ENCODE measurements around the gene DOCK3. TPM values are rescaled to one million over a fixed set of nuclear protein-coding genes. Genes with fewer than 3 reads are reported as not detected.

Gene DOCK3
- total RNA-seq, 2 donors from 2014 or later: 7.7 to 8.5 TPM

DNA sequence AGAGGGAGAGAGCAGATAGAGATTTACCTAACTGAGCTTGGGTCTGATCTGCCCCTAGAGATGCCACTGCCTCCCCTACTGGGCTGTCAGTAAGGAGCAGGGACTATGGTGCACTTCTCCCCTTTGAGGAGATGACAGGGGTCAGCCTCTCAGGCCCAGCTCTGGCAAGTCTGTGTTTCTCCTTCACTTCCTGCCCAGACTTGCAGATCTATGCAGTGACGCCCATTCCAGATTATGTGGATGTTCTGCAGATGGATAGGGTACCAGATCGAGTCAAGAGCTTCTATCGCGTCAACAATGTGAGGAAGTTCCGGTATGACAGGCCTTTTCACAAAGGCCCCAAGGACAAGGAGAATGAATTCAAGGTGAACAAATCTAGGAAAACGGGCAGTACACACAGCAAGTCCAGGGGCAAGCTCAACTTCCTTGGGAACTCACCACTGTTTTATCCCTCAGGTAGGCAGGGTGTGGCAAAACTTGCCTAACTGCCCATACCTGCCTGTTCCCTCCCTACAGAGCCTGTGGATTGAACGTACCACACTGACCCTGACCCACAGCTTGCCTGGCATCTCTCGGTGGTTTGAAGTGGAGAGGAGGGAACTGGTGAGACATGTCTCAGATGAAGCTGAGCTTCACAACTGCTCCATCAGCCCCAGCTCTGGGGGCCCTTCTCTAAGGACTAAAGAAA is 681.3 kb downstream of the DOCK3 start:
- Histone ChIP-seq H3K36me3 (ENCODE audit: control insufficient read depth, insufficient read depth, low read length) (peaks cover 10% of the 10 kb centered on the region), H3K9ac (ENCODE audit: extremely low read depth, low read length, poor library complexity, severe bottlenecking) (no peak overlapping the region), H3K4me1 (ENCODE audit: control insufficient read depth, insufficient read depth, low read length) (peaks cover 13% of the 10 kb centered on the region), H3K27me3 (ENCODE audit: control insufficient read depth, insufficient read depth, low read length, poor library complexity, severe bottlenecking) (no peaks in the 10 kb centered on the region), H3K4me3 (ENCODE audit: low read length) (no peak overlapping the region), H3K9me3 (ENCODE audit: control insufficient read depth, low read length) (no peaks in the 10 kb centered on the region), H3K27ac (ENCODE audit: low read depth, low read length) (no peak overlapping the region)
- DNase-seq: no peak
- Mint-ChIP-seq H3K27ac (no peak overlapping the region), H3K36me3 (ENCODE audit: low read depth) (peaks cover 6% of the 10 kb centered on the region), H3K27me3 (ENCODE audit: insufficient read depth) (peaks cover 15% of the 10 kb centered on the region), H3K4me3 (no peak overlapping the region), H3K9me3 (no peaks in the 10 kb centered on the region), H3K4me1 (peaks cover 26% of the 10 kb centered on the region)
- 71 to 81% methylated on average over 4 to 8 of the region's 8 CpGs for WGBS, 2 experiments (ENCODE audit: insufficient coverage in 1 of 2, insufficient read length in 1 of 2)
- TF ChIP-seq, protein P1, sequence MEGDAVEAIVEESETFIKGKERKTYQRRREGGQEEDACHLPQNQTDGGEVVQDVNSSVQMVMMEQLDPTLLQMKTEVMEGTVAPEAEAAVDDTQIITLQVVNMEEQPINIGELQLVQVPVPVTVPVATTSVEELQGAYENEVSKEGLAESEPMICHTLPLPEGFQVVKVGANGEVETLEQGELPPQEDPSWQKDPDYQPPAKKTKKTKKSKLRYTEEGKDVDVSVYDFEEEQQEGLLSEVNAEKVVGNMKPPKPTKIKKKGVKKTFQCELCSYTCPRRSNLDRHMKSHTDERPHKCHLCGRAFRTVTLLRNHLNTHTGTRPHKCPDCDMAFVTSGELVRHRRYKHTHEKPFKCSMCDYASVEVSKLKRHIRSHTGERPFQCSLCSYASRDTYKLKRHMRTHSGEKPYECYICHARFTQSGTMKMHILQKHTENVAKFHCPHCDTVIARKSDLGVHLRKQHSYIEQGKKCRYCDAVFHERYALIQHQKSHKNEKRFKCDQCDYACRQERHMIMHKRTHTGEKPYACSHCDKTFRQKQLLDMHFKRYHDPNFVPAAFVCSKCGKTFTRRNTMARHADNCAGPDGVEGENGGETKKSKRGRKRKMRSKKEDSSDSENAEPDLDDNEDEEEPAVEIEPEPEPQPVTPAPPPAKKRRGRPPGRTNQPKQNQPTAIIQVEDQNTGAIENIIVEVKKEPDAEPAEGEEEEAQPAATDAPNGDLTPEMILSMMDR (conservative IDR thresholded peaks at IDR 0.05): no peak

DNA sequence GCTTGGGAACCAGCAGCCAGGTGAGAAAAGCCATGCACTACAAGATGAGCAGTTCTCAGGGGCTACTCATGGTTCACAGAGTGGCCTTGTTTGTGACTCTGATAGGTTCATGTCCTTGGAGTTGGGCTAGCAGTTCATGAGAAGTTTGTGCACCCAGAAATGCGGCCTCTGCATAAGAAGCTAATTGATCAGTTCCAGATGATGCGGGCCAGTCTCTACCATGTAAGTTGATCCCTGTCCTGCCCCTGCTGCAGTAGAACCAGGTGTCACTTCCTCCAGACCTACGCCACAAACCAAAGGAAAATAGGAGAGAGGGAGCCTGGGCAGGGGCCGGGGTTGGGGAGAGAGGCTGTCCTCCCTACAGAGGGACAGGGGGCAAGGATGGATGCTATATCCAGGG is 683.1 kb downstream of the DOCK3 start:
- peaks cover 5% of the 10 kb centered on the region for H3K36me3 Mint-ChIP-seq (ENCODE audit: low read depth)
- H3K27me3 Mint-ChIP-seq (ENCODE audit: insufficient read depth): peaks cover 15% of the 10 kb centered on the region
- Histone ChIP-seq H3K9ac (ENCODE audit: extremely low read depth, low read length, poor library complexity, severe bottlenecking) (no peak overlapping the region), H3K4me3 (ENCODE audit: low read length) (no peak overlapping the region), H3K27ac (ENCODE audit: low read depth, low read length) (no peak overlapping the region), H3K27me3 (ENCODE audit: control insufficient read depth, insufficient read depth, low read length, poor library complexity, severe bottlenecking) (no peaks in the 10 kb centered on the region), H3K9me3 (ENCODE audit: control insufficient read depth, low read length) (no peaks in the 10 kb centered on the region), H3K4me1 (ENCODE audit: control insufficient read depth, insufficient read depth, low read length) (peaks cover 13% of the 10 kb centered on the region), H3K36me3 (ENCODE audit: control insufficient read depth, insufficient read depth, low read length) (peaks cover 8% of the 10 kb centered on the region)
- H3K4me1 Mint-ChIP-seq: peaks cover 26% of the 10 kb centered on the region
- TF ChIP-seq, protein P1 (conservative IDR thresholded peaks at IDR 0.05): no peak
- no peak overlapping the region for H3K4me3 Mint-ChIP-seq
- no peak for DNase-seq
- H3K27ac Mint-ChIP-seq: no peak overlapping the region
- 60 to 85% methylated on average over 1 to 4 of the region's 4 CpGs for WGBS, 2 experiments (ENCODE audit: insufficient coverage in 1 of 2, insufficient read length in 1 of 2)
- no peaks in the 10 kb centered on the region for H3K9me3 Mint-ChIP-seq

DNA sequence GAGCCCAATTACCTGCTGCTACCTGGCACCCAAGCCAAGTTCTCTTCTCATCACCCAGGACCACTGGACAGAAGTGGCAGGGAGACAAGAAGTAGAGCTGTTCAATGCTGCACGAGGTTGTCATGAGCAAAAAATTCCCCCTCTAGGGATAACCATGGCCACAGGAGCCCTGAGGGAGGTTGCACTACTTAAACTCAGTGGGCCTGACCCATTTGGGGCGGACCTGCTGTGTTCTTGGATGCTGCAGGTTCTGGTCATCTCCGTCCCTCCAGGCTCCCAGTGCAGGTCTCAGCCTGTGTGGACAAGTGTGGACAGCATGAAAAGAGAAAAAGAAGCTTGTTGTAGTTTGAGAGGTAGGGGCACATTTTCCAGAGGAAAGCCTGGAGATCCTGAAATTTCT is 684.3 kb downstream of the DOCK3 start:
- no peaks in the 10 kb centered on the region for H3K27me3 ChIP-seq (ENCODE audit: control insufficient read depth, insufficient read depth, low read length, poor library complexity, severe bottlenecking)
- Mint-ChIP-seq H3K27ac (no peak overlapping the region), H3K4me3 (no peak overlapping the region), H3K36me3 (ENCODE audit: low read depth) (peaks cover 15% of the 10 kb centered on the region), H3K4me1 (peaks cover 26% of the 10 kb centered on the region), H3K9me3 (no peaks in the 10 kb centered on the region), H3K27me3 (ENCODE audit: insufficient read depth) (peaks cover 12% of the 10 kb centered on the region)
- H3K9ac ChIP-seq (ENCODE audit: extremely low read depth, low read length, poor library complexity, severe bottlenecking): no peak overlapping the region
- no peak for DNase-seq
- H3K9me3 ChIP-seq (ENCODE audit: control insufficient read depth, low read length): no peaks in the 10 kb centered on the region
- TF ChIP-seq, protein P1 (conservative IDR thresholded peaks at IDR 0.05): no peak
- H3K4me1 ChIP-seq (ENCODE audit: control insufficient read depth, insufficient read depth, low read length): peaks cover 13% of the 10 kb centered on the region
- no peak overlapping the region for H3K4me3 ChIP-seq (ENCODE audit: low read length)
- H3K27ac ChIP-seq (ENCODE audit: low read depth, low read length): no peak overlapping the region
- 79 to 85% methylated on average over 2 to 3 of the region's 3 CpGs for WGBS, 2 experiments (ENCODE audit: insufficient coverage in 1 of 2, insufficient read length in 1 of 2)
- peaks cover 11% of the 10 kb centered on the region for H3K36me3 ChIP-seq (ENCODE audit: control insufficient read depth, insufficient read depth, low read length)
